HG03442 (cell line): ENCODE measurements around the gene VWA8.

ENCODE experiments used
- ATAC-seq: cut with Tn5 transposase; IDR thresholded peaks from one replicate; pipeline ENCODE4 v1.9.1; 2021; ENCODE audit warnings: mild to moderate bottlenecking, moderate library complexity; ENCODE audit not compliant: unreplicated experiment

Gene VWA8

DNA sequence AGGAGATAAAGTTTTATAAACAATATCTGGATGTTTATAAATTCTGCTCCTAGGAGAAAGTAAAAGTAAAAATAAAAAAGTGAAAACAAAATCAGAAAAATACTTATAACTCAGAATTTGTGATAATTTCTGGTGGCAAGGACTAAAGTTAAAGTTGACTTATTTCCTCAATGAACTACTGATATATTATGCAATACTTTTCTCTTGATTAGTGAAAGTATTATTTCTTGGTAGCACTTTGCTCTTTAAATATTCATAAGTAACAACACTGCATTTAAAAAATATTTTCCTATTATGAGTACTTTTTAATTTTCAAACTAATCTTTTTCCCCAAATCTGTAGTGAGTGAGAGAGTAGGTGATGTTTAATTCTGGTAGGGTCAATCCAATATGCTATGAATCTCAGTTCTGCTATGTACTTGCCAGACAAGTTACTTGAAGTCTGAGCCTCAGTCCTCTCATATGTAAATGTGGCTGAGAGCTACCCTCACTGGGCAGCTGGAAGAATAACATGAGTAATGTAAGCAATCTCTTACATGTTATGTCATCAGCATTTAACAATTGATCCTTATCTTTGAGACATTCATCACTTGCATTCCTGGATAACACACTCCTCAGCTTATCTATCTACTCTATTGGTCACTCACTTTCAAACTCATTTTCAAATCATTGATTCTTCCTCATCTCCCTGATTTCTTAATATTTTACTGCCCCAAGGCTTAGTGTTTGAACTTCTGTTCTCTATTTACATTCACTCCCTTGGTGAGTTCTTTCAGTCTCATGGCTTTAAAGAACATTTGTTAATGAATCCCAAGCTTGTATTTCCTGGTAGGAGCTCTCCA lies 264.5 kb downstream of the VWA8 start:
- no peak for ATAC-seq

DNA sequence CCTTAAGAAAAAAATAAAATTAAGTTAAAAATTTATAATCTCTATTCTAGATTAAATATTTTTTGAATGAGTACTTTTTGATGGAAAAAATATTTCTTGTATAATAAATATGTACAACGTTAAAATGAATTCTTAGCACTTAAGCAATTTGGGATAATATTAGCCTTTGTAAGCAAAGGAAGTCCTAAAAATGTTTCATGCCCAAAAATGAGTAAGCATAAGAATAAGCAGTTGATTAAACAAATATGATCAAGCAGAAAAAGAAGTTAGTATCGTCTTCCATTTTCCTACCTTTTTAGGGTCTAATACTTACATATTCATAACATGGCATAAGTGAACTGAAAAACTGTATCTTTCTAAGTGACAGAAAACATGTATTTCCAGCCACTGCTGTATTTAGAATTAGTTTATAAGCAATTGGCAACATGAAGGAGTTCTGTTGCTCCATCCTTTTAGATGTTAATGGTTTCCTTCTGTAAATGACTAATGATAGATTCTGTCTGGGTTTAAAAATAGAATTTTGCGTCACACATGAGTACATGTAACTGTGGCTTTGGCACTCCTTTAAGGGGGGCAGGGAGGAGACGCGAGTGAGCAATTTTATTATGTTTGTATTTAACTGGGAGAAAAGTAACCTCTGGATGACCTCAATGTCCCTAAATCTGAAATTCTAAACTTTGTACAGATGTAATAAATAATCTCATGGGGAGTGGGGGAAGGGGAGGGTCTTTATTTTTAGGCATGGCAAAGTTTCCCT lies 266.2 kb downstream of the VWA8 start:
- ATAC-seq = no peak

DNA sequence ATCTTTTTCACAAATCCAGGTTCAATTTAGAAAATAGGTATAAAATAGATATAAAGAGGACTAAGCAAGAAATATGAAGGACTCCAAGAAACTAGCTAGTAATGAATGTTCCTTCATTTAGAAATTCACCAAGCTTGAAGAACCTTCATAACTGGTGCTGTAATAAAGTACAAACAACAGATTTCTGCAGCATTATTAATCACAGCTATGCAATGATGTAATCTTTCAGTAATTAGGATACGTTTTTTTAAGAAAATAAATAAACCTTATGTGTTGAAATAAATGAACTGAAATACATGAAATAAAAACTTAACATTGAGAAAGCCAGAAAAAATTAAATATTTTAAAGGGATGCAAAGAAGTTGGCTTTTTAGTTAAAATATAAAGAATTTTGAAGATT lies 267.5 kb downstream of the VWA8 start:
- no peak for ATAC-seq

DNA sequence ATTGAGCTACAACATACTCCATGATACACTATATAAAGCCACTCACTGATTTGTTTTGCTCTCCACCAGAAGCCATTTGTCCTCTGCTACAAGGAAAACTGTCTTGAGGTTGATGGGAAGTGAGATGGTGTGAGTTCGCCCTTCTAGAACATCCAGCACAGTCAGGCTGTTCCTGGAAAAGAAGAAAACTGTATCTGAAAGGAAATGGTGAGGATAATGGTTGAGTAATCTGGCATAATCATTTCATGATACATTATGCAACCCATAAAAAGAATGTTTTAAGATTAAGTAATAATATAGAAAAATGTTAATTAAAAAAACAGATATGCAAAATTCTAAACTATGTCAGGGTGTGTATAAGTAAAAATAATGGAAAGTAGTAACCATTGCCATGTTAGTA lies 269.6 kb downstream of the VWA8 start:
- ATAC-seq = no peak

DNA sequence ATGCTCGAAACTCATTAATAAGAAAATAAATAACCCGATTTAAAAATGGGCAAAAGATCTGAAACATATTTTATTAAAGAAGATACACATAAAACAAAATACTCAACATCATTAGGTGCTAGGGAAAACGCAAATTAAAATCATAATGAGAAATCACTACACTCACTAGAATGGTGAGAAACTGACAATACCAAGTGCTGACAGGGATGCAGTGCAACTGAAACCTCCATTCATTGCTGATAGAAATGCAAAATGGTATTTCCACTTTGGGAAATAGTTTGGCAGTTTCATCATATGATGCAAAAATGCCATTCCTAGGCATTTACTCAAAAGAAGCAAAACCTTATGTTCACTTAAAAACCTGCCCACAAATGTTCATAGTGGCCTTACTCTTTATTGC lies 278.1 kb downstream of the VWA8 start:
- no peak for ATAC-seq

DNA sequence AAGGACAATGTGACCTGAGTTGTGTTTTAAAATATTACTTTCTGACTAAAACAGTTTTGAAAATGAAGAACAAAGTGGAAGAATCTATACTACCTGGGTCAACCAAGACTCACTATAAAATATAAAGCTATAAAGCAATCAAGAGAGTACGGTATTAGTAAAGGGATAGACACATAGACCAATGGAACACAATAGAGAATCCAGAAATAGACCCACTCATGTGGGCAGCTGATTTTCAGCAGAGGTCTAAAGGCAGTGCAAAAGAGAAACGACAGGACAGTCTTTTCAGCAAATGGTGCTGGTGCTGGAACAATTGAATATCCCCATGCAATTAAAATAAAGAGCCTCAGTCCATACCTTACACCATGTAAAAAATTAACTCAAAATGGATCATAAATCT lies 278.9 kb downstream of the VWA8 start:
- no peak for ATAC-seq

DNA sequence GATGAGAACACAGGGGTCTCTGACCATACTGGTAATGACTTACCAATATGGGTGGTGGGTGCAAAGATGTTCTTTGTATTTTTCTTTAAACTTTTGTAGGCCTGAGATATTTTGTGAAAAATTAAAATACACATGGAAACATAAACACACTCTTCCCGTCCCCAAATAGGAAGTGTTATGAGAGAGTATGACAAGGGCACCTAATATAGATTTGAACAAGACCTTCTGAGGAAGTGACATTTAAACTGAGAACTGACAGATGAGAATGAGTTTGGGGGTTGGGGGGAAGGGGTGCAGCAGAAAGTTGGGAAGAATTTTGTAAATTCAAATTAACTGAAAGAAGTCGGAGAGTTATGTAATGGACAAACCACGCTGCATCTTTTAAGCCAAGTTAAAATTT lies 279.3 kb downstream of the VWA8 start:
- no peak for ATAC-seq

DNA sequence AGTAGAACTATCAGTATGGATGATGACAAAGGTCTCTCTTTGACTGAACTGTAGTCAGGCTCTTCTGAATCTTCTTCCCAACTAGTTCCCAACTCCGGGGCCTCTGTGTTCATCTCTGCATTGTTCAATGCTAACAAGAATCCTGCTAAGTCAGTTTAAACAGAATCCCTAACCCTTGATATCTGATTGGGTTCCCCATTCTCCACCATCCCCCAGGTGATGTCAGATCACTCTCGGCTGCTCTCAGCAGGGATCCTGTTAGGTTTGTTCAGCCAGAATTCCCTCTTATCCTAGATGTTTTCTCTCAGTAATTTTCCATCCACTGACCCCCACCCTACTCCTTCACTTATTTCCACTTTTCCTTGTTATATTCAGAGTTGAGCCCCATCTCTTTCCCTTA lies 280.0 kb downstream of the VWA8 start:
- ATAC-seq = no peak

DNA sequence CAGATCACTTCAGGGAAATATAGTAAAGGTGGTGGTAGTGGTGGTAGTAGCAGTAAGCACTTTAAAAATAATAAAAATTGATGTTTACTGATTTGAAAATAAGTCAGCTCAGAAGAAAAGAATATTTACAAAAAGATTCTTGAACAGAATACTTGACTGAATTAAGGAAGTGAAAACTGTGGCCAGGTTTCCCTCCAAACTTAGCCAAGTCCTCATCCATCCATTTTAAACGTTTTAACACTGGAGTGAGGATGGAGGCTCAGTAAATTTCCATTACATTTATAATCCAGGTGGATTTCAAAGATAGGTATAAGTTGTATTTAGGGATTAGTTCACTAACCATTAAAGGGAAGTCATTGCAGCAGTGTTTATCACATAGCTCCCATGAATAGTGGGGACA lies 282.1 kb downstream of the VWA8 start:
- ATAC-seq = no peak

DNA sequence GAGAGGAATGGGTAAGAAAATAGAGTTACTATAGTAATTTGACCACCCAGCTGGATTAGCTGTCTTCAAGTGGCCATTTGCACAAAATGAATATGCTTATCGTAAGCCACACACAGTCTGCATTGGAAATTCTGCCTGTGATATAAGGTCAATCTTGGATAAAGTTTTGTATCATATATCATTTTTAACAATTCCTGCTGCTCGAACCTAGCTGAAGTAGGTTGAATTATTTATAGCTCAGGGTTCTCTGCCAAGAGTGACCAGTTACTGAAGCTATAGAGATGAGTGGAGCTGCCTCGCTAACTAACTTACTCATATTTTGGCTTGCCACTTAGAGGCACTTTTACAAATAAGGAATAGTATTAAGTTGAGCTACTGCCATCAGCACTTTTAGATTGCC lies 282.7 kb downstream of the VWA8 start:
- no peak for ATAC-seq

DNA sequence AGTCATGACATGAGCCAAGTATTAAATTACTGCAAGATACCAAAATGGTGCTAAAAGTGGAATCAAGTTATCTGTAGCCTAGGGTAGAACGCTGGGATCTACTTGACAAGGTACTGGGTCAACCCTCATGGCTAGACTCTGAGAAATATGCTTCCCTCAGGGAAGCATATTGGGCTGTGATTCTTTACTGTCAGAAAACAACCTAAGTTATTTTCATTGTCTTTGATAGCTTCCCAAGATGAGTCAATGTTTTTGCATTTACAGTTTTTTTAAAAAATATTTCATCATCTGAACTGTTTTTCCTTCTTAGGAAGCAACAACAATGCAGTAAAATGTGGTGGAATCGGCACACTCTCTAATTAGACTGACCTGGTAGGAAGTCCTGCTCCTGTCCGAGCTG lies 285.6 kb downstream of the VWA8 start:
- ATAC-seq = no peak

DNA sequence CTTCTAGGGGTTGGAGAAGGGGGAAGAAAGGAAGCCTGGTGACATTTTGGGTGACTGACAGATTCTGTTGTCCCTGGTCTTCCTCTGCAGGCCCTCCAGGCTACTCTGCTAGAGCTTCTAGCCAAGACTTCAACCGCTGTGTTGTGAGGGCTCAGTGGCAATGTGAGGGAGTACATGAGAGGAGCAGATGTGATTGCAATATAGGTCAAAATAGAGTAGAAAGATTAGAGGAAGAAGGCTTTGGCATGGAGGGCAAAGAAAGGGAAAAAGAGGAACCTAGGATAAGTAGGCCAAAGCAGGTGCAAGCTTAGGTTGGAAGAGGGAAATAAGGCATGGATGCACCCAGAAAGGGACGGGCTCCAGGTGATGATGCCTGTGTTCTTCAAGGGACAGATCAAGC lies 286.7 kb downstream of the VWA8 start:
- ATAC-seq = no peak

DNA sequence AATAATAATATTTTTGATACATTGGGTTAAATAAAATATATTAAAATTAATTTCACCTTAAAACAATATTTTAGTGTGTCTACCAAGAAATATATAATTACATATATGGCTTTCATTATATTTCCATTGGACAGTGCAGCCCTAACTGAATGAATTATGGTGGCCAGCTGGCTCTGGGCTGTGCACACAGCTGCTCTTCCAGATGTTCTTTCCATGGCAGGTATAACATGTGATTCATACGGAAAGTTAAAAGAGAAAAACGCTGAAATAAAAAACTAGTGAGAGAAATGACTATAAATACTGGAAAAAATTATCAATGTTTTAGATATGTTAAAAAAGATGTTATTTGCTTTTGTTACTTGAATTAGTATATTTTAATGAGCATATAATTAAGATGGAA lies 287.3 kb downstream of the VWA8 start:
- ATAC-seq = no peak

DNA sequence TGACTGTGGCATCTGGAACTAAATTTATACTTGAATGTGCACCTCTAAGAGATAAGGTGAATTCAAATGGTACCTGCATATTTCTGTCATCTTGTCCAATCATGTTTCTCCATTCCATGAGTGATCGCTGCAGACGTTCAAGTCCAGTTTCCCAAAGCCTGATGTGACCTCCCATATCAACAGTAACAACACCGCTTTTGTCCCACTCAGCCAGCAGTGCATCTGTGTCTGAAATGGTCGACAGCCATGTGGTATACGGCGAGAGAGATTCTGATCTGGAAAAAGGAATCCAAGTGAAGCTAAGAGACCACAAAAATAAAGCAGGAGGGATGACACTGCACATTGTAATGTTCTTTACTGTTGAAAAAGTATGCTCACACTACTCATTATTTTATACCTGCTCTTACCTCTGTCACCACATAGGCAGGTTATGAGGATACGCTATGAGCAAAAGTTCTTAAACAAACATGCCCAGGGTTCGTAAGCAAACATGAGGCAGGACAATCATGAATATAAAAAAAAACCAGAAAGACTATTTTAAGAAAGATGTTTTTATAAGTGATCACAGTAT lies 290.0 kb downstream of the VWA8 start:
- ATAC-seq = no peak

DNA sequence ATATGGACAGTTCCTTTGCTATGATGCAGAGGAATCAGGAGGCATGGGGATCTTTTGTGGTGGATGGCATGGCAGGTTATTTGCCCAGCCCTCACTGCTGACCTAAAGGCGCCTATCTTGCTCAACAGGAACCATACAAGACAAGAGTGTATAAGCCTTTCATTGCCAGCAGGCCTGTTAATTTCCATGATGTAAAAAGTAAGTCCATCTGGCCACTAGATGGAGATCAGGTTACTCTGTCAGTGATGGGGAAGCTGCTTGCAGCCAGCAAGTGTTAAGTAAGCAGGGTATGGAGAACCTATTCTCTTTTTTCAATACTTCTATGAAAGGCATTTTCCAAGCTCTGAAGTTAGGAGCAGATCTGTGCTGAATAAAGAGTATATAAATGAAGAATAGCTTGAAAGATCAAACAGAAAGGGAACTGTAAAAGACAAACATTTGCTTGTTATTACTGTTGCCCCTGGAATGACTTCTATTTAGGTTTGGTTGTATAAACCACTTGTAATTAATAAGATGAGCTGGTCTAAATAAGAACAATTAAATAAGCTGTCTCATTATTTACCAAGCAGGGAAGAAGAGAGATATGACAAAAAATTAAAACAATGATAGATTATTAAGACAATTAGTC lies 292.7 kb downstream of the VWA8 start:
- ATAC-seq = peak; percentile 77

DNA sequence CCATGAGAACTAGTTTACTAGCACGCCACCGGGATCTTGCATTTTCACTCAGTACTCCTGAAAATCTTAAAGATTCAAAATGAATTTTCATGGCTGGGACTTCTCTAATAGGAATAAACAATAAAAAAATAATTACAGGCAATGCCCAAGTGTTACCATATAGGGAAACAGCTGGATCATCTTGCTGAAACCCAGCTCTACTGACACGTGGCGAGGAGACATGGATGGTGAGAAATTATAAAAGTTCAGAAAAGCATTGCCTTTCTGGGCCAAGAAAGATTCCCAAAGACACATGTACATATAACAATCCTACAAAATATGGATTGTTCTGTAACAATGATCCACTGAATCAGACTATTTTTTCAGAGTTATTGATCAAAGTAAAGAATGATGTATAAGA lies 294.3 kb downstream of the VWA8 start:
- no peak for ATAC-seq

DNA sequence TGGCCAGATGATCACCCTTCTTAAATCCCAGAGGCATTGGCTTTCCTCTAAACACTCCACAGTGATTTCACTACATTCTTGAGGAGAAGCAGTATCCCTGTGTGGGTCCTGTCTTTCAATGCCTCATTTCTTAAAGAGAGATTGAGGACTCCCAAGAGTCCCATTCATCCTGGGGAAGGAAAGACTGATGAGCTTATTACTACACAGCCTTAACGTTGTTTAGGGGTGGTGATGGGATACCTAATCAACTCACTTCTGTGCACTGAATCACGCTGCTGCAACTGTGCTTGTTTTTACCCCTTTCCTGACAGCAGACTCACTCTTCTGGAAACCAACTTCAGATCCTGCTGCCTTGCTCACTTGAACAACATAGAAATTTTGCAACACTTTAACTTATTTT lies 300.5 kb downstream of the VWA8 start:
- ATAC-seq = no peak

DNA sequence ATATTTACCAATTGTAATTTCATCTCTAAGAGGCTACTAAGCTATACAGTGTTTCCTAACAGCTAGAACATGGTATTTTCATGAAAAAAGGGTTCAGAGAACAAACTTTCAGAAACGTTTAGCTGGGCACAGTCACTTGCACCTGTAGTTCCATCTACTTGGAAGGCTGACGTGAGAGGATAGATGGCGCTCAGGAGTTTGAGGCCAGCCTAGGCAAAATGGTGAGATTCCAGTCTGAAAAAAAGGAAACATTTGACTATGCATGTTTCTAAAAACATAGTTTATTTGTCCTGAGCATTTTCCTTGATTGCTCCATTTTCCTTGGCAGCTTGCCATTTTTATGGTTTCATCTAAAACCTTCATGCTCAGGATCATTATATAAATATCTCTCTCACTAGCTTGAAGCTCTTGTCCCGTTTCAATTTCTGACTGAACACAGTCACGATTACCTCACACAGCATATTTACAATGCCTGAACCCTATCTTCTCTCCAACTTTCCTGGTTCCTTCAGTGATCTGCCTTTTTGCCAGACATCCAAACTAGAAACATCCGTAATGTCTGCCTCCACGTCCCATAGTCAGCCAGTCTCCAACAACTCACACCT lies 302.8 kb downstream of the VWA8 start:
- ATAC-seq = no peak

DNA sequence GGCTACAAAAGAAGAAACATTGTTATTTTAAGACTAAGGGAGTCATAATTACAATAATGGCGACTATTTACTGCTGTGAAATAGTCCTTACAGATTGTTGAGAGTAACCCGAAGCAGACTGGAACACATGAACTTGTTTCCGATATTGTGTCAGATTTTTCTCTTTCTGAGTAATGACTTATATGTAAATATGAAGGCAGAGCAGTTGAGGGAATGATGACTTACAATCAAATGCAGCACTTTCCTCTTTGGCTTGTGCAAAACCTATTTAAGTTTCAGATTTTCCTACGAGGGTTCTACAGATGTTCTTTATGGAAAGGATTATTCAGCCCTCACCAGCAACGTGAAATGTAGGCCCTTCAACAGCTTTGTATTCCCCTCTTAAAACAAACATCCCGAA lies 304.9 kb downstream of the VWA8 start:
- ATAC-seq = no peak

DNA sequence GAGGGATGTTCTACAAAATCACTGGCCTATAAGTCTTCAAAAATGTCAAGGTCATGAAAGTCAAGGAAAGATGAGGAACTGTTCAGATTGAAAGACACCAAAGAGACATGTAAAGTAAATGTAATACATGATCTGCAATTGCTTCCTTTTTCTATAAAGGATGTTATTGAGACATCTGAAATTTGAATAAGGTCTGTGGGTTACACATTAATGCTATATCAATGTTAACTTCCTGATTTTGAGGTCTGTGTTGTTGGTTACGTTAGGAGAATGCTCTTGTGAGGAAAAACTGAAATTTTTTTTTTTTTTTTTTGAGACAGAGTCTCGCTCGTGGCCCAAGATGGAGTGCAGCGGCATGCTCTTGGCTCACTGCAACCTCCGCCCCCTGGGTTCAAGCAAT lies 306.1 kb downstream of the VWA8 start:
- no peak for ATAC-seq

DNA sequence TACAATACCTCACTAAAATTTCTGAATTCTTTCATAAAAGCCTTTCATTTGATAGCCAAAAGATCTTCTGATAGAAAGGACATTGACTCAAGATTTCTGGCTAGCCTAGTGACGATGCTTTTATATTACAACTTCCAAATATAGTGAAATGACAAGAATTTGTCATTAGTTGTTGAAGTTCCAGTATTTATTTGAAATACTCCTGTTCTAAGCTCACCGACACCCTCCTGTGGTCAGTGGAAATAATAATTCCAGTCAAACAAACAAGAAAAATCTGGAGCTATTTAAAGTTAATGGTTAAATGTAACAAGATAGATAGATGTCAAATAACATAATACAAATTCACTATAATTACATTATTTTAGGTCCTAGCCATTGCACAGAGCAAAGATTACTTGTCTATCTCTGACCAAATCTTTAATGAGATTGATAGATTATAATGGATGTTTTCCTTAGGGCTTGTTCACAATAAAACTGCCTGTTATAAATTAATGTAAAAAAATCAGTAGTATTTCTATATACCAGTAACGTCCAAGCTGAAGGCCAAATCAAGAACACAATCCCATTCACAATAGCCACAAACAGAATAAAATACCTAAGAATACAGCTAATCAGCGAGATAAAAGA lies 308.1 kb downstream of the VWA8 start:
- no peak for ATAC-seq
